ENCODE data around the gene ANG.

Gene ANG

DNA sequence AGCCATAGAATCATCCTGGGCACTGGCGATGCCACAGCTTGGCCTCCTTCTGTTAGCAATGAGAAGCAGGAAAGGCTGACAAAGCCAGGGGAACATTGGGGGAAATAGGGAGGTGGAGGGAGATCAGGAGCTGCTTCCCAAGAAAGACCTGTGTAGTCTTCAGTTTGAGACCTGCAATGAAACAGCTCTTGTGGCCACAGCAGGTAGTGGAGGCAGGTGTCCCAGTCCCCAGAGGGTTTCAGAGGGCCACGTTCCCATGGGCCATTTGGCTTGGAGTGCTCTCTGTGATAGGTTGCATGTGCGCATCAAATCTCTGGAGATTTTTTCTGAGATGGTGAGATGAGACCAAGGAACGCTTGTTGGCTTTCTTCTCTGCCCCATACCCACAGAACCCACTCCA lies 32.7 kb upstream of the ANG start:
- H3K27ac ChIP-seq = no peak overlapping the region
- TF ChIP-seq, protein P1, sequence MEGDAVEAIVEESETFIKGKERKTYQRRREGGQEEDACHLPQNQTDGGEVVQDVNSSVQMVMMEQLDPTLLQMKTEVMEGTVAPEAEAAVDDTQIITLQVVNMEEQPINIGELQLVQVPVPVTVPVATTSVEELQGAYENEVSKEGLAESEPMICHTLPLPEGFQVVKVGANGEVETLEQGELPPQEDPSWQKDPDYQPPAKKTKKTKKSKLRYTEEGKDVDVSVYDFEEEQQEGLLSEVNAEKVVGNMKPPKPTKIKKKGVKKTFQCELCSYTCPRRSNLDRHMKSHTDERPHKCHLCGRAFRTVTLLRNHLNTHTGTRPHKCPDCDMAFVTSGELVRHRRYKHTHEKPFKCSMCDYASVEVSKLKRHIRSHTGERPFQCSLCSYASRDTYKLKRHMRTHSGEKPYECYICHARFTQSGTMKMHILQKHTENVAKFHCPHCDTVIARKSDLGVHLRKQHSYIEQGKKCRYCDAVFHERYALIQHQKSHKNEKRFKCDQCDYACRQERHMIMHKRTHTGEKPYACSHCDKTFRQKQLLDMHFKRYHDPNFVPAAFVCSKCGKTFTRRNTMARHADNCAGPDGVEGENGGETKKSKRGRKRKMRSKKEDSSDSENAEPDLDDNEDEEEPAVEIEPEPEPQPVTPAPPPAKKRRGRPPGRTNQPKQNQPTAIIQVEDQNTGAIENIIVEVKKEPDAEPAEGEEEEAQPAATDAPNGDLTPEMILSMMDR (IDR thresholded peaks at IDR 0.05) = no peak
- DNase-seq (ENCODE audit: low spot score) = no peak
- no peak overlapping the region for H3K4me3 ChIP-seq

DNA sequence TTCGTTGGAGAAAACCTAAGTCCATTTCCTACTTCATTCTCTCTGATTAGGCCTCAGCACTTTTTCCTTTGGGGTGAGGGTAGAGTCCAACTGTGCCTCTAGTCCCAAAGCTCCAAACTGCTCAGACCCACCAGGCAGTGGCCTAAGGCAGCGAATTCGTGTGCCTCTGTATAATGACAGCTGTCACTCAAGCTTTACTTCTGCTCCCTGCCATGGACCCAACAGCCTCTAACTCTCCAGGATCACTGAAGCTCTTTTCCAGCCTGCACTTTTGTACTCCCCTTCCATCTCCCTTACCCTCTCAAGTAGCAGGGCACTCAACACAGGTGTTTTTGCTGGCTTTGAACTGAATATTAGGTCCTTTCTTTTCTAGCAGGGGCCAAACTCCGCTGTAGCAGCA lies 32.3 kb upstream of the ANG start:
- no peak overlapping the region for H3K27ac ChIP-seq
- TF ChIP-seq, protein P1 (IDR thresholded peaks at IDR 0.05) = no peak
- no peak overlapping the region for H3K4me3 ChIP-seq
- no peak for DNase-seq (ENCODE audit: low spot score)

DNA sequence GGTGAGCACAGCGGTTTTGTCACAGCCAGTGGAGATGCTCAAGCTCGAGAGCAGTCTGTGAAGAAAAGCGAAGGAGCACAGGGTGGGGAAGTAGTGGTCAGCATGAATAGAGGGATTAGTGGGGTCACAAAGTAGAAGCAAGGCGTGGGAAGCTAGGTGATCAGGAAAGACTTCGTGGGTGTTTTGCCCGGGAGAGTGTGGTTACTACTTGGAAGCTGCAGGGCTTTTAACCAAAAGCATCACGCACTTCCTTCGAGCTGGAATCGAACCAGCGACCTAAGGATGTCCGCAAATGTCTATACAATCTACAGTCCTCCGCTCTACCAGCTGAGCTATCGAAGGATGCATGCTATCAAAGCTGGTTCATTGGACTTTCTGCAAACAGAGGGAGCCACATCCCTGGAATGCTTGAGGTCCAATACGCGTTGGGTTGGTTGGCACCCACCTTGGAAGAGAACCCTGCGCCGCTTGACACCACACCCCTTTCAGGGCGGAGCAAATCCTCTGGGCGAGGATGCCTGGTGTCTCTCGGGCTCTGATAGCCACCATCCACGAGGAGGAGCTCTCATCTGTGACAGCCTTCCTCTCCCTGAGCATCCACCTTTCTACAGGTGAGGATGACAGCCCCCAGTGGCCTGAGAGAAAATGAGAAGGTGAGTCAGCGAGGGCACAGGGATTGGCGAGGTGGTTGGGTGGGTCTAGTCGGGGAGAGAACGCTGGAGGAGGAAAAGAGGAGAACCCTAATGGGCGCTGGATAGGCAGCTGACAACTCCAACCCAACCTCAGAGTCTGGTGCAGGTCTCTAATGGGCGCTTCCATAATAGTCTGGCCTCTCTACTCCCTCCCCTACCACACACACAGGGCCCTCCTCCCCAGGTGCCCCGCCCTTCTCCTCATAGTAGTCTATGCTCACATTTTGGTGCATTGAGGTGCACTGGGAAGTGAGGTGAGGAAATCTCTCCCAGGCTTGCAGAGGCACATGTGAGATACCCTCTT lies 31.1 kb upstream of the ANG start:
- TF ChIP-seq, protein P1 (IDR thresholded peaks at IDR 0.05) = no peak
- no peak overlapping the region for H3K4me3 ChIP-seq
- DNase-seq (ENCODE audit: low spot score) = no peak
- no peak overlapping the region for H3K27ac ChIP-seq

DNA sequence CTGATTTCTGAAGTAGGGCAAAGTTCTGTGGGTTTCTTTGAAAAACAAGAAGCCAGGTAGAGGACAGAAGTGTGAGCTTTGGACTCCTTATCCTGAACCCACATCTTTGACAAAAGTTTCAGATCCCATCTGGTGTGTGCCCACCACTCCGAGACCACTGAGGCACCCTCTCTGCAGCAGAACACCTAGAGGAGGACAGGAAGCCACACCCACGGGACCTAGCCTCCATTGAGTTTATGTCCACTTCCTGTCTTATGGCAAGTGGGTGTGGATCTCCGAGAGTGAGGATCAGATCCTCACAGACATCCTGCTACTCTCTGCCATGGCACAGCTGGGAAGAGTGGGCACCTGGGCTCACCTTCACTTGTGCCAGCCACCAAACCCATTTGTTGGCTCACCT lies 30.3 kb upstream of the ANG start:
- no peak for DNase-seq (ENCODE audit: low spot score)
- Histone ChIP-seq H3K4me3 (no peak overlapping the region), H3K27ac (no peak overlapping the region)
- TF ChIP-seq, protein P1 (IDR thresholded peaks at IDR 0.05) = no peak

DNA sequence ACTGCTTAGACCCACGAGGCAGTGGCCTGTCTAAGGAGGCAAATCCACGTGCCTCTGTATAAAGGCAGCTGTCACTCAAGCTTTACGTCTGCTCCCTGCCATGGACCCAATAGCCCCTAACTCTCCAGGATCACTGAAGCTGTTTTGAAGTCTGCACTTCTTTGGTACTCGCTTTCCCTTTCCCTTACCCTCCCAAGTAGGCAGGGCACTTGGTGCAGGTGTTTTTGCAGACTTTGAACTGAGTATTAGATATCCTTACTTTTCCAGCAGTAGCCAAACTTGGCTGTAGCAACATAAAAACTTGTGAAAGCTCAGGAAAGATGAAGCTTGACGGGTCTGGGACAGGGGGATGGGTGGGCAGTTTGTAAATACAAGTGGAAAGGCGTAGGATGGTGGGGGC lies 29.2 kb upstream of the ANG start:
- TF ChIP-seq, protein P1 (IDR thresholded peaks at IDR 0.05) = no peak
- no peak overlapping the region for H3K4me3 ChIP-seq
- no peak overlapping the region for H3K27ac ChIP-seq
- DNase-seq (ENCODE audit: low spot score) = no peak

DNA sequence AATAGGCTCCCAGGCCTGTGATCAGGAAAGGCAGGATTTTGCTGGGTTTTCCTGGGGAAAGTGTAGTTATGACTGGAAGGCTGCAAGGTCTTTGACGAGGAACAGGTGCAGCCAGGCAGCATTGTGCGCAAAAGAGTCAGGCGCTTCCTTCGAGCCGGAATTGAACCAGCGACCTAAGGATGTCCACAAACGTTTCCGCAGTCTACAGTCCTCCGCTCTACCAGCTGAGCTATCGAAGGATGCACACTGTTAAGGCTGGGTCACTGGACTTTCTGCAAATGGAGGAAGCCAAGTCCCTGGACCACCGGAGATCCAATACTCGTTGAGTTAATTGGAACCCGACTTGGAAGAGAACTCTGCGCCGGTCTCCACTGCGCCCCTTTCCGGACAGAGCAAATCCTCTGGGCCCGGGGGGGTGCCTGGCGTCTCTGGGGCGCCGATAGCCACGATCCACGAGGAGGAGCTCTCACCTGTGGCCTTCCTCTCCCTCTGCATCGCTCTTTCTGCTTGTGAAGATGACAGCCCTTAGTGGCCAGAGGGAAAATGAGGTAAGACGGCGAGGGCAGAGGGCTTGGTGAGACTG lies 28.7 kb upstream of the ANG start:
- TF ChIP-seq, protein P1 (IDR thresholded peaks at IDR 0.05) = no peak
- H3K4me3 ChIP-seq = no peak overlapping the region
- DNase-seq (ENCODE audit: low spot score) = peak; percentile 62

More for the DNA sequence above, 28.7 kb upstream of the ANG start:
- no peak overlapping the region for H3K27ac ChIP-seq

Measured in coronary artery (tissue), 2 donors.